Fibroblast of lung (primary cell): ENCODE data around the gene ISOC2. TPM values are rescaled to one million over a fixed set of nuclear protein-coding genes. Genes with fewer than 3 reads are reported as not detected.
"Not testable (repeated sequence)": the region's sequence is repeated elsewhere in the genome, so short reads cannot be mapped to it uniquely, and the experiment has no call there.

Experiments used
- DNase-seq, 2 donors: peaks; one replicate each; pipeline versions ENCODE4 v3.0.0 to v3.0.0-alpha.2; 2010; ENCODE audit warnings: low read depth in 2 of 2
- H2AFZ ChIP-seq: 2 replicates; pipeline ENCODE4 v1.5.1; 2012; ENCODE audit warnings: low read length, control low read depth, inconsistent platforms
- H3K27ac ChIP-seq: 2 replicates; pipeline ENCODE4 v1.5.1; 2011; ENCODE audit warnings: low read length, control low read depth; ENCODE audit not compliant: insufficient read depth
- H3K27me3 ChIP-seq: 2 replicates; pipeline ENCODE4 v1.5.1; 2011; ENCODE audit warnings: mild to moderate bottlenecking, low read length; ENCODE audit not compliant: control insufficient read depth, insufficient read depth
- H3K36me3 ChIP-seq: 2 replicates; pipeline ENCODE4 v1.5.1; 2011; ENCODE audit warnings: low read length; ENCODE audit not compliant: control insufficient read depth, insufficient read depth
- H3K4me1 ChIP-seq: 2 replicates; pipeline ENCODE4 v1.5.1; 2011; ENCODE audit warnings: low read length; ENCODE audit not compliant: control insufficient read depth, insufficient read depth; ENCODE audit errors: extremely low read depth
- H3K4me2 ChIP-seq: 2 replicates; pipeline ENCODE4 v1.5.1; 2011; ENCODE audit warnings: low read length, control low read depth; ENCODE audit not compliant: insufficient read depth; ENCODE audit errors: extremely low read depth
- H3K4me3 ChIP-seq, 4 experiments: fragments of 200-600 bp in 1 of 4; sonication (generic) in 1 of 4; replicated peaks in 1 of 4; 2 replicates each; pipeline ENCODE4 v1.5.1; 2011 to 2016; ENCODE audit warnings: low read length in 4 of 4, low read depth in 3 of 4, mild to moderate bottlenecking in 3 of 4, control low read depth in 2 of 4, inconsistent platforms in 1 of 4, mixed read lengths in 1 of 4; ENCODE audit not compliant: insufficient read depth in 1 of 4; ENCODE audit errors: control extremely low read depth in 1 of 4
- H3K79me2 ChIP-seq: 2 replicates; pipeline ENCODE4 v1.5.1; 2012; ENCODE audit warnings: mild to moderate bottlenecking, low read length, inconsistent platforms; ENCODE audit not compliant: control insufficient read depth, insufficient read depth
- H3K9ac ChIP-seq: 2 replicates; pipeline ENCODE4 v1.5.1; 2011; ENCODE audit warnings: mild to moderate bottlenecking, low read length, control low read depth; ENCODE audit not compliant: insufficient read depth
- H3K9me3 ChIP-seq: 2 replicates; pipeline ENCODE4 v1.5.1; 2012; ENCODE audit warnings: low read depth, low read length; ENCODE audit not compliant: control insufficient read depth, insufficient read depth
- H4K20me1 ChIP-seq: 2 replicates; pipeline ENCODE4 v1.5.1; 2011; ENCODE audit warnings: low read length; ENCODE audit not compliant: control insufficient read depth, insufficient read depth; ENCODE audit errors: extremely low read depth
- EZH2 ChIP-seq: IDR thresholded peaks from 2 replicates; pipeline ENCODE4 v1.5.1; 2012; ENCODE audit warnings: low read length, control low read depth, mild to moderate bottlenecking; ENCODE audit errors: missing control alignments
- polyA plus RNA-seq, 2 donors: library from polyadenylated mRNA; depleted of rRNA in 1 of 2; stranded (reverse) in 1 of 2; unstranded in 1 of 2; fragments of >200 nt; gene quantifications; 2 replicates each; pipeline ENCODE4 v1.2.1, GENCODE V29; 2011 to 2012; ENCODE audit warnings: missing spikeins in 1 of 2
- total RNA-seq: library from RNA; depleted of rRNA; stranded (reverse); fragments of >200 nt; gene quantifications from 2 replicates; pipeline ENCODE4 v1.2.1, GENCODE V29; 2014
- TF ChIP-seq, protein P1 (sequence below), 2 donors: IDR thresholded peaks in 1 of 2; conservative IDR thresholded peaks in 1 of 2; 1 replicate in 1 of 2; 2 replicates in 1 of 2; pipeline ENCODE4 v1.5.1; 2011 to 2012; ENCODE audit warnings: low read length in 2 of 2, control low read depth in 1 of 2, inconsistent platforms in 1 of 2, low read depth in 1 of 2, mild to moderate bottlenecking in 1 of 2

The ISOC2 gene
- total and polyA plus RNA-seq, 2 donors (not counting 1 experiment from before 2014, with no cell fraction given) = 24.8 to 35.5 TPM

DNA sequence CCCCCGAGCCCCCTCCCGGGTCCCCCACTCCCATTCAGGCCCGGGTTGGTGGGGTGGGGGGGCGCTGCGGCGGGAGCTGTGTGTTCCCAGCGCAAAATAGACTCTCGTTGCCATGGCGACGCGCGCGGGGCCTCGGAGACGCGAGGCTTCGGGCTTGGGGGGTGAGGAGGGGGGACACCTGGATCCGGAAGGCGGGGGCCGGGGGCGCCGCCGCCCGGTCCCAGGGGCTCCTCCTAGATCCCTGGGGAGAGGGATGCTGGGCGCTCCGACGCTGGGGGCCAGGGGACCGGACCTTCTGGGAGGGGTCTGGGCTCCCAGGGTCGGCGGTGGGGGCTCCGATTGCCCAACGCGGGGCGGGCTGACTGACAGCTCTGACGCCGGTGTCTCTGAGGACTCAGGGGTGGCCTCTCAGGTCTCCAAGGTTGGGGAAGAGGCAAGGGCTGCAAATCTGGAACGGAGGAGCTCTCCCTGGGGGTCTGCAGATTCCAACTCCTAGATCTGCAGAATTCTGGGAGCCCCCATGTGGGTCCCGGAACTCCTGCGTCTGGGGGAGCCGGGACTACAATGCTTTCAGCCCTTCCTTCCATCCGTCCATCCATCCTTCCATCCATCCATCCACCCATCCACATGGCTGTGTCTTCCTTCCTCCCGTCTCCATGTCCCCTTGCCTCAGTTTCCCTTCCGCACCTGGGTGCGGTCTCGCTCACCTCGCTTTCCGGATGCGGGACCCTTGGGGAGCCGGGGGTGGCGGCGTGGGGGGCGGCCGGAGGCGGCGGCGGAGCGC is 9.3 kb downstream of the ISOC2 start:
- no peak for DNase-seq
- no peak overlapping the region for H3K4me2 ChIP-seq
- no peak overlapping the region for H3K4me3 ChIP-seq

DNA sequence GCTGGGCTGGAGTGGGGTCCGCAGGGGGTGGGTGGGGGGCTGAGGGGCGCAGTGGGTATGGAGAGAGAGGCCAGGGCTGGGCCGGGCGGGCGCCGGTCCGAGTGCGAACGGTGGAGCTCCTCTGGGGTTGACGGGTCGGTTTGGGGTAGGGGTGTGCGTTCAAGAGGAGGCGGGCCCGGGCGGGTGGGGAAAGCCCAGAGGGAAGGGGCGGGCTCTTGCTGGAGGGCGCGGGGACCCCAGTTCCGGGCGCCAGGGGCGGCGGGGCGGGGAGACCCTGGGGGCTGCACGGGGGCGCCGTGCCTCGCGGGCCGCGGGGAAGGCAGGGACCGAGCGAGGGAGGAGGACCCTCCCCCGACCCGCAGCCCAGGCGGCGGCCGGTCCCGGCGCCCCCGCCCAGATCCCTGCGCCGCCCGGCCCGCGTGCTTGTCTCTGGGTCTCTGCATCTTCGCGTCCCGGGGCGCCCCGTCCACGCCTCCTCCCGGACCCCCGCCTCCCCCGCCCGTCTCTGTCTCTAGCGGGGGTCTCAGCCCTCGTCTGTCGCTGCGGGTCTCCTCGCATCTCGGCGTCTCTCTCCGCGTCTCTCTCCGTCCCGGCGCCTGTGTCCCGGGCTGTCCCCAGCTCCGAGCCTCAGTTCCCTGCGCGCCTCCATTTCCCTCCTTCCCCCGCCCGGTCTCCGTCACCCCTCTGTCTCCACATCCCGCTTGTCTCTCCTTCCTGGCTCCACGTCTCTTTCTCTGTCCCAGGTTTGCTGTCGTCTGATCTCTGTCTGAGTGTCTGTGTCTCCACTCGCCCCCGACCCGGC is 10.1 kb downstream of the ISOC2 start:
- Histone ChIP-seq H4K20me1 (no peaks in the 10 kb centered on the region), H3K4me2 (no peak overlapping the region), H3K79me2 (no peaks in the 10 kb centered on the region), H3K27ac (no peak overlapping the region), H3K4me3 (no peak overlapping the region), H3K9ac (no peak overlapping the region), H3K27me3 (peaks cover 18% of the 10 kb centered on the region), H3K9me3 (no peaks in the 10 kb centered on the region), H3K4me1 (no peaks in the 10 kb centered on the region), H3K36me3 (peaks cover 2% of the 10 kb centered on the region), H2AFZ (no peak overlapping the region)
- DNase-seq = no peak
- TF ChIP-seq, protein P1, sequence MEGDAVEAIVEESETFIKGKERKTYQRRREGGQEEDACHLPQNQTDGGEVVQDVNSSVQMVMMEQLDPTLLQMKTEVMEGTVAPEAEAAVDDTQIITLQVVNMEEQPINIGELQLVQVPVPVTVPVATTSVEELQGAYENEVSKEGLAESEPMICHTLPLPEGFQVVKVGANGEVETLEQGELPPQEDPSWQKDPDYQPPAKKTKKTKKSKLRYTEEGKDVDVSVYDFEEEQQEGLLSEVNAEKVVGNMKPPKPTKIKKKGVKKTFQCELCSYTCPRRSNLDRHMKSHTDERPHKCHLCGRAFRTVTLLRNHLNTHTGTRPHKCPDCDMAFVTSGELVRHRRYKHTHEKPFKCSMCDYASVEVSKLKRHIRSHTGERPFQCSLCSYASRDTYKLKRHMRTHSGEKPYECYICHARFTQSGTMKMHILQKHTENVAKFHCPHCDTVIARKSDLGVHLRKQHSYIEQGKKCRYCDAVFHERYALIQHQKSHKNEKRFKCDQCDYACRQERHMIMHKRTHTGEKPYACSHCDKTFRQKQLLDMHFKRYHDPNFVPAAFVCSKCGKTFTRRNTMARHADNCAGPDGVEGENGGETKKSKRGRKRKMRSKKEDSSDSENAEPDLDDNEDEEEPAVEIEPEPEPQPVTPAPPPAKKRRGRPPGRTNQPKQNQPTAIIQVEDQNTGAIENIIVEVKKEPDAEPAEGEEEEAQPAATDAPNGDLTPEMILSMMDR (conservative IDR thresholded peaks at IDR 0.05 in 1 of 2, IDR thresholded peaks at IDR 0.05 in 1 of 2; ENCODE audit: low read depth in 1 of 2, low read length in 2 of 2) = no peak
- TF ChIP-seq EZH2 = peak; percentile 97

More for the DNA sequence above, 9.3 kb downstream of the ISOC2 start:
- no peak overlapping the region for H3K9ac ChIP-seq
- TF ChIP-seq, protein P1 (conservative IDR thresholded peaks at IDR 0.05 in 1 of 2, IDR thresholded peaks at IDR 0.05 in 1 of 2; ENCODE audit: low read depth in 1 of 2, low read length in 2 of 2) = no peak
- TF ChIP-seq EZH2 = peak; percentile 98
- no peak overlapping the region for H2AFZ ChIP-seq
- H3K79me2 ChIP-seq = no peaks in the 10 kb centered on the region
- H4K20me1 ChIP-seq = no peaks in the 10 kb centered on the region
- peaks cover 2% of the 10 kb centered on the region for H3K36me3 ChIP-seq
- H3K27me3 ChIP-seq = peaks cover 15% of the 10 kb centered on the region
- no peaks in the 10 kb centered on the region for H3K4me1 ChIP-seq
- no peaks in the 10 kb centered on the region for H3K9me3 ChIP-seq
- H3K27ac ChIP-seq = no peak overlapping the region

DNA sequence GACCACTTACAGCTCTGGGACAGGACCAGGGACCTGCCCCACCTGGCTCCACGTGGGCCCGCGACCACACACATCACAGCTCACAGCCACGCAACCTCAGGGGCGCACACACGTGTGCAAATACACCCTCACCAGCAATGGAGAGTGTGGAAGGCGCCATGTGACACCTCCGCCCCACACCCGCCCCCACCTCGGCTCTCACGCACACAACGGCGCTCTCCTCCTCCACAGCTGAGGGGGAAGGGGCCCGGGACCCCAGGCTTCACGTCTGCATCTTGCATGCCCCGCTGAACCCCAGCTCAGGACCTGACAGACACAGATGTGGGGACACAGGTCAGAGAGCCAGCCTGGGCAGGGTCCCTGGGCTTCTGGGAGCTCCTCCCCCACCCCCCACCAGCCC is 12.0 kb downstream of the ISOC2 start:
- Histone ChIP-seq H3K9me3 (no peaks in the 10 kb centered on the region), H3K4me1 (no peaks in the 10 kb centered on the region), H3K79me2 (no peaks in the 10 kb centered on the region), H3K36me3 (no peaks in the 10 kb centered on the region), H4K20me1 (no peaks in the 10 kb centered on the region), H3K27me3 (peaks cover 26% of the 10 kb centered on the region), H3K4me3 (no peak overlapping the region), H3K9ac (no peak overlapping the region), H3K27ac (no peak overlapping the region), H2AFZ (no peak overlapping the region), H3K4me2 (no peak overlapping the region)
- TF ChIP-seq, protein P1 (conservative IDR thresholded peaks at IDR 0.05 in 1 of 2, IDR thresholded peaks at IDR 0.05 in 1 of 2; ENCODE audit: low read depth in 1 of 2, low read length in 2 of 2) = no peak
- no peak for TF ChIP-seq EZH2
- DNase-seq = no peak

DNA sequence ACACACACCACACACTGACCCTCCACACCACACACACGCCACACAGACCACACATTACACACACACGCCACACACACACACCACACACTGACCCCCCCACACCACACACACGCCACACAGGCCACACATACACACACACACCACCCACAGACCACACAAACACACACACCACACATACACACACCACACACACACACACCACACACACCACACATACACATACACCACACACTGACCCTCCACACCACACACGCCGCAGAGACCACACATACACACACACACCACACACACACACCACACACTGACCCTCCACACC is 13.3 kb downstream of the ISOC2 start:
- DNase-seq, H3K27ac ChIP-seq, H3K9ac ChIP-seq, H3K9me3 ChIP-seq, H3K4me2 ChIP-seq, H4K20me1 ChIP-seq, H3K4me1 ChIP-seq, H3K36me3 ChIP-seq, H2AFZ ChIP-seq, H3K4me3 ChIP-seq, H3K79me2 ChIP-seq: not testable (repeated sequence)
- peaks cover 37% of the 10 kb centered on the region for H3K27me3 ChIP-seq
